ENCODE results near the gene DRG2.

The DRG2 gene

DNA sequence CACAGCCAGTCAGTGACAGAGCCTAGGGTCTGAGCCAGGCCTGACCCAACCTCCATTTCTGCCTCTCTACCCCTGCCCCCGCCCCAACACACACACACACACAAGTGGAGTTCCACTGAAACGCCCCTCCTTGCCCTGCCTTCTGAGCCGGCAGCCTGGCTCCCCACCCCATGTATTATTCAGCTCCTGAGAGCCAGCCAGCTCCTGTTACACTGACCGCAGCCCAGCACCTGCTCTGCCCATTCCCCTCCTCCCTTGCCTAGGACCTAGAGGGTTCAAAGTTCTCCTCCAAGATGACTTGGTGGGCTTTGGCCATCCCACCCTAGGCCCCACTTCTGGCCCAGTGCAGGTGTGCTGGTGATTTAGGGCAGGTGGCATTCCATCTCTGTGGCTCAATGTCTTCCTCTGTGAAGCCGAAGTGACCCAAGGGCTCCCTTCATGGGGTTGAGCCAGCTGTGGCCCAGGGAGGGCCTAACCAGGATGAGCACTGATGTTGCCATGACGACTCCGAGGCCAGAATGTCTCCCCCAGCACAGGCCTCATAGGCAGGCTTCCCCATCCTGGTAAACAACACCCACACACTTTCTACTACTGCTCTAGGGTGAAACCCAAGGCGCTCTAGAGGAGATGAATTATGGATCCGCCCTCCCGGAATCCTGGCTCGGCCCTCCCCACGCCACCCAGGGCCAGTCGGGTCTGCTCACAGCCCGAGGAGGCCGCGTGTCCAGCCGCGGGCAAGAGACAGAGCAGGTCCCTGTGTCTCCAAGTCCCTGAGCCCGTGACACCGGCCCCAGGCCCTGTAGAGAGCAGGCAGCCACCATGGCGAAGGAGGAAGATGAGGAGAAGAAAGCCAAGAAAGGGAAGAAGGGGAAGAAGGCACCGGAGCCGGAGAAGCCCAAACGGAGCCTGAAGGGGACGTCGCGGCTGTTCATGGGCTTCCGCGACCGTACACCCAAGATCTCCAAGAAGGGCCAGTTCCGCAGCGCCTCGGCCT is 30.5 kb downstream of the DRG2 start:
- DNase-seq, result no peak

DNA sequence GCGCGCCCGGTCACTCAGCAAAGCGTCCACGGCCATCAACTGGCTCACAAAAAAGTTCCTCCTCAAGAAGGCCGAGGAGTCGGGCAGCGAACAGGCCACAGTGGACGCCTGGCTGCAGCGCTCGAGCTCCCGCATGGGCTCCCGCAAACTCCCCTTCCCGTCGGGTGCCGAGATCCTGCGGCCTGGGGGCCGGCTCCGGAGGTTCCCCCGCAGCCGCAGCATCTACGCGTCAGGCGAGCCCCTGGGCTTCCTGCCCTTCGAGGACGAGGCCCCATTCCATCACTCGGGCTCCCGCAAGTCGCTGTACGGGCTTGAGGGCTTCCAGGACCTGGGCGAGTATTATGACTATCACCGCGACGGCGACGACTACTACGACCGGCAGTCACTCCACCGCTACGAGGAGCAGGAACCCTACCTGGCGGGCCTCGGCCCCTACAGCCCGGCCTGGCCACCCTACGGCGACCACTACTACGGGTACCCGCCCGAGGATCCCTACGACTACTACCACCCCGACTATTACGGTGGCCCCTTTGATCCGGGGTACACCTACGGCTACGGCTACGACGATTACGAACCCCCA is 31.5 kb downstream of the DRG2 start:
- DNase-seq, result no peak

- no peak for DNase-seq
These were observed 32.2 kb downstream of the DRG2 start for GRCh38 chr17:18119938-18120337.

GRCh38 chr17:18120461-18121017 is 32.8 kb downstream of the DRG2 start:
- DNase-seq, result no peak

DNA sequence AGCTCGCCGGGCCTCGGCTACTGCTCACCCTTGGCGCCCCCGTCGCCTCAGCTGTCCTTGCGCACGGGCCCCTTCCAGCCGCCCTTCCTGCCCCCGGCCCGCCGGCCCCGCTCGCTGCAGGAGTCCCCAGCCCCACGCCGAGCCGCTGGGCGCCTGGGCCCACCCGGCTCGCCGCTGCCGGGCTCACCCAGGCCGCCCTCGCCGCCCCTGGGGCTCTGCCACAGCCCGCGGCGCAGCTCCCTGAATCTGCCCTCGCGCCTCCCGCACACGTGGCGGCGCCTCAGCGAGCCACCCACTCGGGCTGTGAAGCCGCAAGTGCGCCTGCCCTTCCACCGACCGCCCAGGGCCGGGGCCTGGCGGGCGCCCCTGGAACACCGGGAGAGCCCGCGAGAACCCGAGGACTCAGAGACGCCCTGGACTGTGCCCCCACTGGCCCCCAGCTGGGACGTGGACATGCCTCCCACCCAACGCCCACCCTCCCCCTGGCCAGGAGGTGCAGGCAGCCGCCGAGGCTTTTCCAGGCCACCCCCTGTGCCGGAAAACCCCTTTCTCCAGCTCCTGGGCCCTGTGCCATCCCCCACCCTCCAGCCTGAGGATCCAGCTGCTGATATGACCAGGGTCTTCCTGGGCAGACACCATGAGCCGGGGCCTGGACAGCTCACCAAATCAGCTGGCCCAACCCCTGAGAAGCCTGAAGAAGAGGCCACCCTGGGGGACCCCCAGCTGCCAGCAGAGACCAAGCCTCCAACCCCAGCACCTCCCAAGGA is 33.6 kb downstream of the DRG2 start:
- DNase-seq, result no peak

- no peak for DNase-seq
These were observed 35.4 kb downstream of the DRG2 start for GRCh38 chr17:18122990-18123753.

DNA sequence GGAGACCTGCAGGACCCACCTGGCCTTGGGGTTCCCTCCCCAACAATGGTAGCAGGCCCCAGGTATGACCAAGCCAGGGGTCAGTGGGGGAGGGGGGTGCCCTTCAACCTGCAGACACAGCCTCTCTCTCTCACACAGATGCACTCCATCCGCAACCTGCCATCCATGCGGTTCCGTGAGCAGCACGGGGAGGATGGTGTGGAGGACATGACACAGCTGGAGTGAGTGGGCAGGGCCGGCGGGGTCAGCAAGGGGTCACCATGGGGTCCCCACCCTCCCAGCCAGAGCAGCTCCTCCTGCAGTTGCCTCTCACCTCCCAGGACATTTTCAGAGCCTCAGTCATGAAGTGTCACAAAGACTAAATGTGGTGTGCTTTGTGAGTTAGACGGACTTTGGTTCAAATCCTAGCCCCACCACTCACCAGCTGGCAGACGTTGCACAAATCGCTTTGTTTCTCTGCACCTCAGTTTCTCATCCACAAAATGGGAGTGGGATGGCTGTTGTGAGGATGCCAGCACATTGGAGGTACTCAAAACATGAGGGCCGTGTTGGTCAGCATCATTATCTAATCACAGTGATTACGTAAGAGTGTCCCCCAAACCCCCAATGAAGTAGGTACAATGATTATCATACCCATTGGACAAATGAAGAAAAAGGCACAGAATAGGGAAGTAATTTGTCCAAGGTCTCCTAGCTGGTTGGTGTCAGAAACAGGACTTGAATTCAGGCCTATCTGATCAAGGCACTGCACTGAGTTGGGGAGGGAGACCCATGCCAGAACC is 36.8 kb downstream of the DRG2 start:
- no peak for DNase-seq

DNA sequence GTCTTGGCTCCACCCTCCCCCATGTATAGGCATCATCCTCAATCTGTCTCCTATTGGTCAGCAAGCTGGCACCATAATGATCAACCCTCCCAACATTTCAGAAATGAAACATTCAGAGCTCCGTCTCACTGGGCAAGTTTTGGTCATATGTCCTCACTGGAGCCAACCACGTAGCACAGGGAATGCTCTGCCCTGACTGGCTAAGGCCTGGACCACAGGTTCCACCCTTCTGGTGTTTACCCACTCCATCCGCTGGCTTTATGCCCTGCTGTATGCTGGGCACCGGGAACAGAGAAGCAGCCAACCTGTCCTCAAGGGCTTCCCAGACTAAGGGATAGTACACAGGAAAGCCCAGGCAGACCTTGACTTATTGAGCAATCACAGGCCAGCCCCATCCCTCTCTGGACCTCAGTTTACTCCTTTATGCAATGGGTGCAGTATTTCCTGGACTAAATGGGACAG is 41.3 kb downstream of the DRG2 start:
- DNase-seq, result no peak

GRCh38 chr17:18132711-18133110 is 45.0 kb downstream of the DRG2 start:
- no peak for DNase-seq

GRCh38 chr17:18136357-18136756 is 48.6 kb downstream of the DRG2 start:
- no peak for DNase-seq

- no peak for DNase-seq
These were observed 50.5 kb downstream of the DRG2 start for GRCh38 chr17:18138065-18138749.

DNA sequence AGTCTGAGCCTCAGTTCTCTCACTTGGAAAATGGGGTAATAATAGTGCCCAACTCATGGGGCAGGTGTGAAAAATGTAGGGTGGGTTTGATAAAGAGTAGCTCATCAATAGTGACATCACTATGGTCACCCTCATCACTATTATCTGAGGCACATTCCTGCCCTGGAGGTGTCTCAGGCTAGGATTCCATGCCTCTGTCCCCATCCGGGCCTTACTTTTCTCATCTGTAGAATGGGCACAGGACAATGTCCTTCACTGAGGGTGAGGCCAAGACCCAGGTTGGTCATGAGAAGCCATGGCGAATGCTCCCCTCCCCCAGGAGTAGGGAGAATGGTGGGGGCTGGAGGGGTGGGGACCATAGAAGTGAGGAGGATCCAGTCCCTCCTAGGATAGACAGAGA is 51.3 kb downstream of the DRG2 start:
- DNase-seq, result no peak

GRCh38 chr17:18139498-18139897 is 51.8 kb downstream of the DRG2 start:
- no peak for DNase-seq

DNA sequence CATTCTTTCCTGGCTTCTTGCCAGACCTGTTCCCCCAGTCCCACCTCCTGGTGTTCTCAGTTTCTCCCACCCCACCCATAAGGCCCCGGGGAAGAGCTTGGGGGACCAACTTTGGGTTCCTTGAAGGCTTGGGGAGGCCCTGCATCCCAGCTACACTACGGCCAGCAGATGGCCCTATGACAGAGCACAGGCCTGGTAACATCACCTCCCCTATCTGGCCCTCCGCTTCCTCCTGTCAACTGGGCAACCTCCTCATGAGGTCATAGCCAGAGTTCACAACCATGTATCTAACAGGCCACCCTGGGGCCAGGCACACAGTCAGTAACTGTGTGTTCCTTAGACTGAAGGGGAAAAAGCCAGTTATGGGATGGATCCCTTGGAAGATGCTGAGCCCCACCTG is 52.2 kb downstream of the DRG2 start:
- no peak for DNase-seq

- no peak for DNase-seq
These were observed 52.9 kb downstream of the DRG2 start for GRCh38 chr17:18140648-18141047.

DNA sequence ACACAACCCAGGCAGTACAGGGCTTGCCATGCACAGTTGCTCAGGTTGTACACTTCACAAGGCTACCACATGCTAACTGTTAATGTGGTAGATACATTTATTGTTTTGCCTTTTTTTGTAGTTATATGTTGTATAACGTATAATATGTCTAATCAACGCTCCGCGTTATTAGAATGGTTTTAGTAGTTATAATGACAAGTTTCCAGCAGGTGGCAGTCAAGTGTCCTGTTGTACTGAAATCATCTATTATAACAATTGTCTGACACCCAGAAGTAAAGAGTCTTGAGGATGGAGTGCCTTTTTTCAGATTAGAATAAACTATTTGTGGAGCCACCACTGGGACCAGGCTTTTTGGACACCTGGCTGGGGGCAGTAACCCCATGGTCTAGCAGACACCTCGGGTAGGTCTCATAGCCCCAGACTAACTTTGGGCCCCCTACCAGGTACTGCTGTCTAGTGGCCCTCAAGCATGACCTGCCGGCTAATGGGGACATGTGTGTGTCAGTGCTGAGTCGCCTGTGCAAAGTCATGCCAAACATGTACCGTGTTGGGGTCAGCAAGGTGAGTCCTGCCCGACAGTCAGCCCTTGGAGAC is 53.6 kb downstream of the DRG2 start:
- peak in 1 of 2 donors; percentile 59 for DNase-seq

GRCh38 chr17:18142417-18142816 is 54.7 kb downstream of the DRG2 start:
- DNase-seq, result no peak

GRCh38 chr17:18143044-18143936 is 55.5 kb downstream of the DRG2 start:
- no peak for DNase-seq

- DNase-seq, result no peak
These were observed 56.5 kb downstream of the DRG2 start for GRCh38 chr17:18144261-18144660.
